Liver (tissue), 9 donors: ENCODE measurements around the gene FKBP5. TPM values are rescaled to one million over a fixed set of nuclear protein-coding genes. Genes with fewer than 3 reads are reported as not detected.
"Not testable (repeated sequence)": the region's sequence is repeated elsewhere in the genome, so short reads cannot be mapped to it uniquely, and the experiment has no call there.

Source experiments
- DNase-seq: peaks from one replicate; pipeline ENCODE4 v3.0.0-alpha.2; 2017; ENCODE audit warnings: low spot score
- H3K27ac ChIP-seq, 2 donors: one replicate each; pipeline ENCODE4 v1.7.0; 2013; ENCODE audit warnings: inconsistent platforms in 2 of 2, low read length in 2 of 2, control low read depth in 1 of 2, low read depth in 1 of 2, mild to moderate bottlenecking in 1 of 2
- H3K27me3 ChIP-seq, 4 donors: one replicate each; pipeline versions ENCODE4 v1.6.1 to v1.7.0; 2013; ENCODE audit warnings: low read length in 3 of 4, inconsistent platforms in 1 of 4, mild to moderate bottlenecking in 1 of 4, moderate library complexity in 1 of 4; ENCODE audit not compliant: control insufficient read depth in 4 of 4, insufficient read depth in 4 of 4
- H3K36me3 ChIP-seq, 4 donors: one replicate each; pipeline versions ENCODE4 v1.6.1 to v1.7.0; 2013; ENCODE audit warnings: low read length in 3 of 4, mild to moderate bottlenecking in 3 of 4, low read depth in 1 of 4, moderate library complexity in 1 of 4; ENCODE audit not compliant: control insufficient read depth in 4 of 4, insufficient read depth in 3 of 4
- H3K4me1 ChIP-seq, 4 donors: one replicate each; pipeline versions ENCODE4 v1.6.1 to v1.7.0; 2013; ENCODE audit warnings: low read length in 3 of 4, mild to moderate bottlenecking in 3 of 4, moderate library complexity in 1 of 4; ENCODE audit not compliant: control insufficient read depth in 4 of 4, insufficient read depth in 4 of 4
- H3K4me3 ChIP-seq, 3 donors: one replicate each; pipeline versions ENCODE4 v1.6.1 to v1.7.0; 2013; ENCODE audit warnings: low read length in 3 of 3, control low read depth in 1 of 3, low read depth in 1 of 3, mild to moderate bottlenecking in 1 of 3
- H3K9ac ChIP-seq, 2 donors: one replicate each; pipeline ENCODE4 v1.7.0; 2013; ENCODE audit warnings: low read length in 2 of 2, mild to moderate bottlenecking in 2 of 2, moderate library complexity in 2 of 2, control low read depth in 1 of 2, low read depth in 1 of 2
- H3K9me3 ChIP-seq, 4 donors: one replicate each; pipeline versions ENCODE4 v1.6.1 to v1.7.0; 2013; ENCODE audit warnings: low read length in 3 of 4; ENCODE audit not compliant: control insufficient read depth in 4 of 4
- ATF3 ChIP-seq: IDR thresholded peaks from 2 replicates; pipeline ENCODE4 v1.6.1; 2016; ENCODE audit warnings: antibody characterized with exemption
- CTCF ChIP-seq: fragments of 150-350 bp; IDR thresholded peaks from 2 replicates; pipeline ENCODE4 v1.5.1; 2017; ENCODE audit warnings: improper control_type of control experiment, low read depth, low read length; ENCODE audit not compliant: missing input control
- FOXA1 ChIP-seq: IDR thresholded peaks from 2 replicates; pipeline ENCODE4 v1.6.1; 2016; ENCODE audit warnings: antibody characterized with exemption
- FOXA2 ChIP-seq: IDR thresholded peaks from 2 replicates; pipeline ENCODE4 v1.6.1; 2016; ENCODE audit warnings: antibody characterized with exemption
- GABPA ChIP-seq, 2 donors: IDR thresholded peaks in 1 of 2; conservative IDR thresholded peaks in 1 of 2; 2 replicates each; pipeline ENCODE4 v1.6.1; 2016; ENCODE audit warnings: antibody characterized with exemption in 2 of 2, mild to moderate bottlenecking in 1 of 2, moderate library complexity in 1 of 2
- HNF4A ChIP-seq, 2 donors: conservative IDR thresholded peaks; 2 replicates each; pipeline ENCODE4 v1.6.1; 2016; ENCODE audit warnings: antibody characterized with exemption in 2 of 2, mild to moderate bottlenecking in 2 of 2
- HNF4G ChIP-seq: IDR thresholded peaks from 2 replicates; pipeline ENCODE4 v1.6.1; 2016; ENCODE audit warnings: antibody characterized with exemption
- JUND ChIP-seq, 2 donors: IDR thresholded peaks; 2 replicates each; pipeline ENCODE4 v1.6.1; 2016; ENCODE audit warnings: antibody characterized with exemption in 2 of 2
- MAX ChIP-seq: IDR thresholded peaks from 2 replicates; pipeline ENCODE4 v1.6.1; 2016; ENCODE audit warnings: antibody characterized with exemption
- NR2F2 ChIP-seq: IDR thresholded peaks from 2 replicates; pipeline ENCODE4 v1.6.1; 2016; ENCODE audit warnings: antibody characterized with exemption
- RAD21 ChIP-seq, 2 donors: IDR thresholded peaks; 2 replicates each; pipeline ENCODE4 v1.6.1; 2016; ENCODE audit warnings: antibody characterized with exemption in 2 of 2, mild to moderate bottlenecking in 2 of 2
- REST ChIP-seq: IDR thresholded peaks from 2 replicates; pipeline ENCODE4 v1.6.1; 2016; ENCODE audit warnings: antibody characterized with exemption, mild to moderate bottlenecking
- RXRA ChIP-seq, 2 donors: IDR thresholded peaks; 2 replicates each; pipeline ENCODE4 v1.6.1; 2017 to 2018; ENCODE audit warnings: antibody characterized with exemption in 2 of 2, mild to moderate bottlenecking in 1 of 2
- SP1 ChIP-seq: IDR thresholded peaks from 2 replicates; pipeline ENCODE4 v1.6.1; 2018; ENCODE audit warnings: antibody characterized with exemption, mild to moderate bottlenecking
- TAF1 ChIP-seq: conservative IDR thresholded peaks from 2 replicates; pipeline ENCODE4 v1.6.1; 2016; ENCODE audit warnings: antibody characterized with exemption, mild to moderate bottlenecking
- YY1 ChIP-seq: IDR thresholded peaks from 2 replicates; pipeline ENCODE4 v1.6.1; 2016; ENCODE audit warnings: antibody characterized with exemption, mild to moderate bottlenecking
- WGBS: extraction: QIAGEN DNeasy Blood & Tissue Kit; methylation state at CpG from one replicate; pipeline ENCODE4 v1.1.7; 2013; 5-methylcytosine and 5-hydroxymethylcytosine counted together
- polyA plus RNA-seq, 2 donors: library from polyadenylated mRNA; stranded (reverse) in 1 of 2; unstranded in 1 of 2; fragments of 200-250 nt in 1 of 2; fragments of >200 nt in 1 of 2; fragmentation: Nextera tagmentation in 1 of 2; extraction: Ambion mirVana in 1 of 2; gene quantifications; one replicate each; pipeline versions ENCODE4 v1.2.1 to v1.2.3, GENCODE V29; 2013 to 2015
- total RNA-seq, 2 donors: library from RNA; depleted of rRNA; stranded (reverse); fragments of >200 nt; gene quantifications; one replicate each; pipeline ENCODE4 v1.2.3, GENCODE V29; 2014
- donor health status: healthy.
- donor health status: healthy.
- donor health status: healthy.
- donor health status: healthy.
- donor health status: healthy.

FKBP5 gene
- total and polyA plus RNA-seq, 4 donors: 10.3 to 132 (median 63.7) TPM

GRCh38 chr6:35703554-35703953 is 14.8 kb upstream of the FKBP5 start:
- Histone ChIP-seq H3K36me3 (peaks cover 0 to 2% (median 0%) of the 10 kb centered on the region in 4 donors), H3K4me3 (no peak overlapping the region), H3K9me3 (no peaks in the 10 kb centered on the region), H3K27me3 (no peaks in the 10 kb centered on the region), H3K27ac (no peak overlapping the region), H3K9ac (no peak overlapping the region), H3K4me1 (no peaks in the 10 kb centered on the region)
- DNase-seq: no peak
- no peak for TF ChIP-seq JUND (IDR thresholded peaks at IDR 0.05)
- no peak for TF ChIP-seq HNF4G
- TF ChIP-seq HNF4A (conservative IDR thresholded peaks at IDR 0.05): no peak
- no peak for TF ChIP-seq CTCF
- no peak for TF ChIP-seq SP1
- no peak for TF ChIP-seq RXRA (IDR thresholded peaks at IDR 0.05)
- no peak for TF ChIP-seq FOXA2
- TF ChIP-seq ATF3: no peak
- no peak for TF ChIP-seq MAX
- no peak for TF ChIP-seq YY1
- TF ChIP-seq REST: no peak
- TF ChIP-seq FOXA1: no peak
- no peak for TF ChIP-seq TAF1
- TF ChIP-seq NR2F2: no peak
- TF ChIP-seq GABPA (IDR thresholded peaks at IDR 0.05 in 1 of 2, conservative IDR thresholded peaks at IDR 0.05 in 1 of 2): no peak
- TF ChIP-seq RAD21 (IDR thresholded peaks at IDR 0.05): no peak

- Histone ChIP-seq H3K9me3 (no peaks in the 10 kb centered on the region), H3K36me3 (peaks cover 0 to 2% (median 0%) of the 10 kb centered on the region in 4 donors), H3K9ac (no peak overlapping the region), H3K4me3 (no peak overlapping the region), H3K27me3 (no peaks in the 10 kb centered on the region), H3K27ac (no peak overlapping the region), H3K4me1 (no peaks in the 10 kb centered on the region)
- TF ChIP-seq ATF3 (no peak), MAX (no peak), CTCF (no peak), HNF4G (no peak), REST (no peak), JUND (IDR thresholded peaks at IDR 0.05) (no peak), RAD21 (IDR thresholded peaks at IDR 0.05) (no peak), FOXA1 (no peak)
- WGBS: 91% methylated on average over 3 of the region's 3 CpGs
- no peak for DNase-seq
Observed at GRCh38 chr6:35698858-35699257, 10.1 kb upstream of the FKBP5 start.

- not testable (repeated sequence) for H3K4me1 ChIP-seq, DNase-seq, H3K36me3 ChIP-seq, H3K4me3 ChIP-seq, H3K27ac ChIP-seq, H3K9ac ChIP-seq, H3K27me3 ChIP-seq, H3K9me3 ChIP-seq
- 93% methylated on average over 7 of the region's 7 CpGs for WGBS
Observed at GRCh38 chr6:35698430-35698829, 9.7 kb upstream of the FKBP5 start.
